ENCODE data around the gene OTUD3. TPM values are rescaled to one million over a fixed set of nuclear protein-coding genes. Genes with fewer than 3 reads are reported as not detected.

OTUD3 gene
- total and polyA plus RNA-seq, 2 of the 13 experiments (the other 11 are each of a cell fraction or from before 2014, with no cell fraction given) = 5.2 to 7.5 TPM

- TF ChIP-seq ZBTB10 (CRISPR knock-in tag; IDR thresholded peaks at IDR 0.05; ENCODE audit: borderline replicate concordance) (no peak), KAT7 (CRISPR knock-in tag; IDR thresholded peaks at IDR 0.05; ENCODE audit: borderline replicate concordance) (no peak), ARID2 (CRISPR knock-in tag; IDR thresholded peaks at IDR 0.05; ENCODE audit: borderline replicate concordance) (no peak)
- TF ChIP-seq, protein P1, sequence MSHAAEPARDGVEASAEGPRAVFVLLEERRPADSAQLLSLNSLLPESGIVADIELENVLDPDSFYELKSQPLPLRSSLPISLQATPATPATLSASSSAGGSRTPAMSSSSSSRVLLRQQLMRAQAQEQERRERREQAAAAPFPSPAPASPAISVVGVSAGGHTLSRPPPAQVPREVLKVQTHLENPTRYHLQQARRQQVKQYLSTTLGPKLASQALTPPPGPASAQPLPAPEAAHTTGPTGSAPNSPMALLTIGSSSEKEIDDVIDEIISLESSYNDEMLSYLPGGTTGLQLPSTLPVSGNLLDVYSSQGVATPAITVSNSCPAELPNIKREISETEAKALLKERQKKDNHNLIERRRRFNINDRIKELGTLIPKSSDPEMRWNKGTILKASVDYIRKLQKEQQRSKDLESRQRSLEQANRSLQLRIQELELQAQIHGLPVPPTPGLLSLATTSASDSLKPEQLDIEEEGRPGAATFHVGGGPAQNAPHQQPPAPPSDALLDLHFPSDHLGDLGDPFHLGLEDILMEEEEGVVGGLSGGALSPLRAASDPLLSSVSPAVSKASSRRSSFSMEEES (CRISPR knock-in tag; IDR thresholded peaks at IDR 0.05) = no peak
Observed at GRCh38 chr1:19859876-19860275, 22.3 kb upstream of the OTUD3 start (continued).

GRCh38 chr1:19860418-19860817, 21.8 kb upstream of the OTUD3 start:
- whole genome bisulfite sequencing (ENCODE audit: low lambda C conversion rate) = 50% methylated on average over 2 of the region's 2 CpGs
- POLR2A ChIA-PET = no interaction called here
- no peak overlapping the region for H3K27ac ChIP-seq (ENCODE audit: extremely low read length, insufficient read depth, low read length)

More at GRCh38 chr1:19860418-19860817, 21.8 kb upstream of the OTUD3 start:
- Histone ChIP-seq H3K36me3 (replicated peaks in 1 of 2; ENCODE audit: control insufficient read depth in 1 of 2, insufficient read depth in 2 of 2, low read length in 2 of 2) (no peaks in the 10 kb centered on the region), H3K9me3 (ENCODE audit: low read length) (no peaks in the 10 kb centered on the region; the same call in 1 of the 2 replicates), H3K4me3 (replicated peaks in 1 of 3; ENCODE audit: insufficient read depth in 1 of 3, low read depth in 2 of 3, low read length in 3 of 3) (no peak overlapping the region), H2AFZ (ENCODE audit: low read length) (no peak overlapping the region), H3K4me2 (ENCODE audit: low read depth, low read length) (0 out of 2 replicates have a peak overlapping the region, but pooled peaks have one; percentile 5), H3K9ac (ENCODE audit: insufficient read depth, low read depth, low read length) (no peak overlapping the region), H3K4me1 (ENCODE audit: insufficient read depth, low read length) (peaks cover 29% of the 10 kb centered on the region), H3K79me2 (ENCODE audit: insufficient read depth, low read length) (no peaks in the 10 kb centered on the region), H4K20me1 (ENCODE audit: insufficient read depth, low read length) (no peaks in the 10 kb centered on the region), H3K27me3 (ENCODE audit: control insufficient read depth in 1 of 2, insufficient read depth in 2 of 2, low read length in 2 of 2) (no peaks in the 10 kb centered on the region)
- in situ Hi-C loops (cut with HindIII; ENCODE audit: extremely low pct_ligation_motif_present, low pct_unique_long_range_greater_than_20kb) (no loop called here), intact Hi-C loops (cut with micrococcal nuclease; ENCODE audit: unreplicated experiment) (no loop called here)
- TF ChIP-seq THAP11 (CRISPR knock-in tag; IDR thresholded peaks at IDR 0.05) (no peak), ZNF207 (IDR thresholded peaks at IDR 0.05; ENCODE audit: borderline replicate concordance) (no peak), ZNF850 (CRISPR knock-in tag; conservative IDR thresholded peaks at IDR 0.05) (no peak), ZNF747 (CRISPR knock-in tag; IDR thresholded peaks at IDR 0.05; ENCODE audit: borderline replicate concordance) (no peak), MZF1 (CRISPR knock-in tag; IDR thresholded peaks at IDR 0.05; ENCODE audit: borderline replicate concordance) (no peak), ZNF75D (CRISPR knock-in tag; IDR thresholded peaks at IDR 0.05; ENCODE audit: borderline replicate concordance) (no peak), ZNF260 (CRISPR knock-in tag; IDR thresholded peaks at IDR 0.05; ENCODE audit: borderline replicate concordance, low read depth) (no peak), HDAC6 (IDR thresholded peaks at IDR 0.05; ENCODE audit: low read depth, low read length) (no peak), PTBP1 (IDR thresholded peaks at IDR 0.05; ENCODE audit: low read depth, low read length, poor library complexity, severe bottlenecking) (no peak), SIX4 (CRISPR knock-in tag; IDR thresholded peaks at IDR 0.05) (no peak)
- TF ChIP-seq, protein P2, sequence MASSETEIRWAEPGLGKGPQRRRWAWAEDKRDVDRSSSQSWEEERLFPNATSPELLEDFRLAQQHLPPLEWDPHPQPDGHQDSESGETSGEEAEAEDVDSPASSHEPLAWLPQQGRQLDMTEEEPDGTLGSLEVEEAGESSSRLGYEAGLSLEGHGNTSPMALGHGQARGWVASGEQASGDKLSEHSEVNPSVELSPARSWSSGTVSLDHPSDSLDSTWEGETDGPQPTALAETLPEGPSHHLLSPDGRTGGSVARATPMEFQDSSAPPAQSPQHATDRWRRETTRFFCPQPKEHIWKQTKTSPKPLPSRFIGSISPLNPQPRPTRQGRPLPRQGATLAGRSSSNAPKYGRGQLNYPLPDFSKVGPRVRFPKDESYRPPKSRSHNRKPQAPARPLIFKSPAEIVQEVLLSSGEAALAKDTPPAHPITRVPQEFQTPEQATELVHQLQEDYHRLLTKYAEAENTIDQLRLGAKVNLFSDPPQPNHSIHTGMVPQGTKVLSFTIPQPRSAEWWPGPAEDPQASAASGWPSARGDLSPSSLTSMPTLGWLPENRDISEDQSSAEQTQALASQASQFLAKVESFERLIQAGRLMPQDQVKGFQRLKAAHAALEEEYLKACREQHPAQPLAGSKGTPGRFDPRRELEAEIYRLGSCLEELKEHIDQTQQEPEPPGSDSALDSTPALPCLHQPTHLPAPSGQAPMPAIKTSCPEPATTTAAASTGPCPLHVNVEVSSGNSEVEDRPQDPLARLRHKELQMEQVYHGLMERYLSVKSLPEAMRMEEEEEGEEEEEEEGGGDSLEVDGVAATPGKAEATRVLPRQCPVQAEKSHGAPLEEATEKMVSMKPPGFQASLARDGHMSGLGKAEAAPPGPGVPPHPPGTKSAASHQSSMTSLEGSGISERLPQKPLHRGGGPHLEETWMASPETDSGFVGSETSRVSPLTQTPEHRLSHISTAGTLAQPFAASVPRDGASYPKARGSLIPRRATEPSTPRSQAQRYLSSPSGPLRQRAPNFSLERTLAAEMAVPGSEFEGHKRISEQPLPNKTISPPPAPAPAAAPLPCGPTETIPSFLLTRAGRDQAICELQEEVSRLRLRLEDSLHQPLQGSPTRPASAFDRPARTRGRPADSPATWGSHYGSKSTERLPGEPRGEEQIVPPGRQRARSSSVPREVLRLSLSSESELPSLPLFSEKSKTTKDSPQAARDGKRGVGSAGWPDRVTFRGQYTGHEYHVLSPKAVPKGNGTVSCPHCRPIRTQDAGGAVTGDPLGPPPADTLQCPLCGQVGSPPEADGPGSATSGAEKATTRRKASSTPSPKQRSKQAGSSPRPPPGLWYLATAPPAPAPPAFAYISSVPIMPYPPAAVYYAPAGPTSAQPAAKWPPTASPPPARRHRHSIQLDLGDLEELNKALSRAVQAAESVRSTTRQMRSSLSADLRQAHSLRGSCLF (CRISPR knock-in tag; IDR thresholded peaks at IDR 0.05; ENCODE audit: borderline replicate concordance) = no peak
- ATAC-seq (no peak), DNase-seq (ENCODE audit: low spot score) (no peak), FAIRE-seq (no peak)
- no TSS peak for BruUV-seq (replicated peaks)
- CTCF ChIA-PET (ENCODE audit: low intra/inter-chr PET ratio, low total read pairs) = no interaction called here
